ENCODE measurements around the gene ARHGAP12.

DNA sequence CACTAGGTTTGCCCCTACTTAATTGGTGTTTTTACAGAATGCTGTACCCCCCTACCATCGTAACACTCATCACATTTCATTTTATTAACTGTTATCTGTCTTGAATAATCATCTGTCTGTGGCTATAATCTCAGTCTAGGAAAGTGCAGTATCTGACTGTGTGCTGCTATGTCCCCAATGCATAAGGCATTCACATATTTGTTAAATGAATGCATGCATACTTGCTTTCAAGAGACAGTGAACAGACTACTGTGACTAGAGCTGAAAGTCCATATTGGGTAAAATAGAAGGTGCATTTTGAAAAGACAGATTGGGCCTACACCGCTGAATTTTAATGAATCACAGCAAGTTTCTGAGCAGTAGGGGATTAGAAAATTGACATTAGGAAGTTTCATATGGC lies 112.3 kb downstream of the ARHGAP12 start:
- TF ChIP-seq CTCF (IDR thresholded peaks at IDR 0.05) (no peak), EZH2 (IDR thresholded peaks at IDR 0.05) (no peak), EZH2phosphoT487 (IDR thresholded peaks at IDR 0.05) (no peak)

All from neural progenitor cell (in vitro differentiated cells).